NCI-H2171 treated with DMSO at 0.1 percent for 48 hours (cell line): ENCODE data around the gene HUS1B.
"Not testable (repeated sequence)": the region's sequence is repeated elsewhere in the genome, so short reads cannot be mapped to it uniquely, and the experiment has no call there.

Experiments
- DNase-seq: peaks from one replicate; lab custom pipeline; 2025; lab: John Stamatoyannopoulos, UW

Gene HUS1B

DNA sequence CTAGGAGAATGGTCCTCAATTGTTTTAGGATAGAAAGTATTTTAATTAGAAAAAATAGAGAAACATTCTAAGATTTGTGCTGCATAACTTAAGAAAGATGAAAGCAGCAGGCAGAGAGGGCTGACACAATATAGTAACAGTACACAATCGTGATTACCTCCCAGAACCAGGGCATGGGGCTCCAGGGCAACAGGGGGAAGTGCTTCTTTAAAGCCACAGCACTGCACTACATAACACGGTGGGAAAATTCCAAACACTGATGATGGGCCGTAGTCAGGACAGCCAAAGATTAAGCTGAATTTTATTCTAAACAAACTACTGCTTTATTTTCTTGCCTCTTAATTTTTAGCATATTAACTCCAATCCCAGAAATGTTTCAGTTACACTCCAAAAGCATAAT is 21.6 kb upstream of the HUS1B start:
- no peak for DNase-seq

DNA sequence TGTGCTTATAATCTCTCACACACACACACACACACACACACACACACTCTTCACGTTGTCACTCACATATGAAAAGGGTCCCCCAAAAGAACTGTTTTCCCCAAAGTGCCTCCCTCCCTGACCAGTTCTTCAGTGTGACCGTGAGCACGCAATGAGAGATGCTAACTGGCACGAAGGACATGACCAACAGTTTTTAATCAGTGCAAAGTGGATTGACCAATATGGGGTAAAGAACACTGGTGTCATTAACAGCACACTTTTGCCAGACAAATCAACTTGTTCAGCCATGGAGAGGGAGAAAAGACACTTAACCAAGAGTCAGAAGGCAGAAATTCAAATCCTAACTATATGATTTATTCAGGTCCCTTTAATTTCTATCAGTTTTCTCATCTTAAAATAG is 21.0 kb upstream of the HUS1B start:
- DNase-seq, result no peak

DNA sequence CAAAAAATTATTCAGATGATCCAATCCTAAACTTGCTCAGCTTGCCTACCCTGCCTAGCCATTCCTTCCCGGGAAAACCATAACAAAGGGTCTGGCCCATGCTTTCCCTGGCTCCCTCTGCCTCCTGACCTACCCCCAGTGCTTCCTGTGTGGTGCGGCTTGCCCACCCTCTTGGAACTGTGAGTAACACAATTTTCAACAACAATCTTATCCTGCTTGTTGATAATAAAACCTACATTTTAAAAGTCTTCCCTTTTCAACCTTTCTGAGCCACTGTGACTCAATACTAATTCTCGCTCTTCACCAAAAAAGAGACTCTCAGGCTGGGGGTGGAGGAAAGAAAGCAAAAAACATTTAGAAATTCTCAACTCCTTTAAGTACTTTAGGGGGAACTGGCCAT is 18.1 kb upstream of the HUS1B start:
- no peak for DNase-seq

DNA sequence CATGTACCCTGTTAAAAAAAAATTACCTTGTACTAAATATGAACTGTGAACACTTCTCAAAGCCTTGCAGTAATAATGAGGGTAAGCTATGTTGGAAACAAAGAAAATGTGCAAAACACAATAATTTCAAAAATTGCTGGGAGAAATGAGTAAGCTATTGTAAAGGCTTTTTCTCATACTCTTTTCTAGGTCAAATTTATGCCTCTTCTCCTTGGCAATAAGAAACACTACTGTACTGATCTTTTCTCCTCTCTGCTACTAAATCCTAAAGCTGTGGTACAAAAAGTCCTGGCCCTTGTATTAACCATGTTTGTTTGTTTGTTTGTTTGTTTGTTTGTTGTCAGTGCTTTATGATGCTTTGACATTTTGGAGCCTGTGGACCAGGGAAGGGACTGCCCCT is 17.5 kb upstream of the HUS1B start:
- no peak for DNase-seq

DNA sequence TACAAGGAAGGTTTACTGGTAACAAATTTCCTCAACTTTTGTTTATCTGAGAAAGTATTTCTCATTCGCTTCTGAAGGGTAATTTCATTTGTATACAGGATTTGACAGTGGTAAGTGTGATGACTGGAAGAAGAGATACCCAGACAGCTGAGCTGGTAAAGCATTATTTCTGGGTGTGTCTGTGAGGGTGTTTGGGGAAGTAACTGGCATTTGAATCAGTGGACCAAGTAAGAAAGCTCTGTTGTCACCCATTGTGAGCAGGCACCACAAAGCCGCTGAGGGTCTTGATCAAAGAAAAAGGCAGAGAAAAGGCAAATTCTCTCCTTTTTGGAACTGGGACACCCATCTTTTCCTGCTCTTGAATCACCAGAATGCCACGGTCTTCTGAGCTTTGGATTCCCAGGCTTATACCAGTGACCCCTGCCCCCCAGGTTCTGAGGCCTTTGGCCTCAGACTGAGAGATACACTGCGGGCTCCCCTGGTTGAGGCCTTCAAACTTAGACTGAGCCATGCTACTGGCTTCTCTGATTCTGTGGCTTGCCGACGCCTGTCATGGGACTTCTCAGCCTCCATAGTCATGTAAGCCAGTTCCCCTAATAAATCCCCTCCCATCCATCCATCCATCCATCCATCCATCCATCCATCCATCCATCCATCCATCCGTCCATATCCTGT is 10.5 kb upstream of the HUS1B start:
- no peak for DNase-seq

DNA sequence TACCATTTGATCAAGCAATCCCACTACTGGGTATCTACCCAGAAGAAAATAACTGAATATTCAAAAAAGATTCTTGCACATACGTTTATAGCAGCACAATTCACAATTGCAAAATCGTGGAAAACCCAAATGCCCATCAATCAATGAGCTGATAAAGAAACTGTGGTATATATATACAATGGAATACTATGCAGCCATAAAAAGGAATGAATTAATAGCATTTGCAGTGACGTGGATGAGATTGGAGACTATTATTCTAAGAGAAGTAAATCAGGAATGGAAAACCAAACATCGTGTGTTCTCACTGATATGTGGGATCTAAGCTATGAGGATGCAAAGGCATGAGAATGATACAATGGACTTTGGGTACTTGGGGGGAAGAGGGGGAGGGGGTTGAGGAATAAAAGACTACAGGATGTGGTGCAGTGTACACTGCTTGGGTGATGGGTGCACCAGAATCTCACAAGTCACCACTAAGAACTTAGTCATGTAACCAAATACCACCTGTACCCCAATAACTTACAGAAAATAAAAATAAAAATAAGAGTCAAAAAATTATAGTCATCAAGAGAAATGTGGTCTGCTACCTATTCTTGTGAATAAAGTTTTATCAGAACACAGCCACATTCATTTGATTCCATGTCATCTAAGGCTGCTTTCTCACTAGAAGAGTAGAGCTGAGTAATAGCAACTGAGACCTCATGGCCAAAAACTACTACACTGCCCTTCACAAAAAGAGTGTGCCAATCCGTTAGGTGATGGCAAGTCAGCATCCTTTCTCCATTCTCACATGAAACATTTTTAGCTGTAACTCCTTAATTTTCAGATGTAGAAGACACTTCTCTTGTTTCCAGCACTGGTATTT is 8.7 kb upstream of the HUS1B start:
- no peak for DNase-seq

DNA sequence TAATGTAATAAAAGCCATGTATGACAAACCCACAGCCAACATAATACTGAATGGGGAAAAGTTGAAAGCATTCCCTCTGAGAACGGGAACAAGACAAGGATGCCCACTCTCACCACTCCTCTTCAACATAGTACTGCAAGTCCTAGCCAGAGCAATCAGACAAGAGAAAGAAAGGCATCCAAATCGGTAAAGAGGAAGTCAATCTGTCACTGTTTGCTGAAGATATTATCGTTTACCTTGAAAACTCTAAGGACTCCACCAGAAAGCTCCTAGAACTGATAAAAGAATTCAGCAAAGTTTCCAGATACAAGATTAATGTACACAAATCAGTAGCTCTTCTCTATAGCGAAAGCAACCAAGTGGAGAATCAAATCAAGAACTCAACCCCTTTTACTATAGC is 6.9 kb upstream of the HUS1B start:
- not testable (repeated sequence) for DNase-seq

DNA sequence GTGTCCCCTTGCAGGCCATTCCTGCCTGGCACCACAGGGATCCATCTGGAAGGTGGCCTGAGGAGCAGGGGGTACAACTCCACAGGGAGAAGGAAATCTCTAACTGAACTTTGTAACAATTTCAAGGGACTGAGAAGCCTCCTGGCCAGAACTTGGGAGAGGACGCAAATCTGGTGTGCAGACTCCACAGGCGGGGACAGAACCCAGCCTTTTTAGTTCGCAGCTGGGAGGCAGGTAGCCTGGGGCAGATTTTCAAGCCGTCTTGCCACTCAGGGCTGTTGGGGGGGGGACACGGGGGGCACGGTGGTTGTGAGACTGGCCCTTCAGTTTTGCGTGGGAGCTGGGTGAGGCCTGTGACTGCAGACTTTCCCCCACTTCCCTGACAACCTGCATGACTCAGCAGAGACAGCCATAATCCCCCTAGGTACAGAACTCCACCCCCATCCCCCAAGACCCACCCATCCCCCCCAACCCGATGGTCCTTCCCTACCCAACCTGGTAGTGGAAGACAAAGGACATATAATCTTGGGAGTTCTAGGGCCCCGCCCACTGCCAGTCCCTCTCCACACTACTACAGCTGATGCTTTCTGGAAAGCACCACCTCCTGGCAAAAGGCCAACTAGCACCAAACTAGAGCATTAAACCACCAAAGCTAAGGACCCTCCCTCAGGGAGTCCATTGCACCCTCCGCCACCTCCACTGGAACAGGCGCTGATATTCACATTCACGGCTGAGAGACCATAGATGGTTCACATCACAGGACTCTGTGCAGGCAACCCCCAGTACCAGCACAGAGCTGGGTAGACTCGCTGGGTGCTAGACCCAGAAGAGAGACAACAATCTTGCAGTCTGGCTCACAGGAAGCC is 3.0 kb upstream of the HUS1B start:
- peak; percentile 24 for DNase-seq

DNA sequence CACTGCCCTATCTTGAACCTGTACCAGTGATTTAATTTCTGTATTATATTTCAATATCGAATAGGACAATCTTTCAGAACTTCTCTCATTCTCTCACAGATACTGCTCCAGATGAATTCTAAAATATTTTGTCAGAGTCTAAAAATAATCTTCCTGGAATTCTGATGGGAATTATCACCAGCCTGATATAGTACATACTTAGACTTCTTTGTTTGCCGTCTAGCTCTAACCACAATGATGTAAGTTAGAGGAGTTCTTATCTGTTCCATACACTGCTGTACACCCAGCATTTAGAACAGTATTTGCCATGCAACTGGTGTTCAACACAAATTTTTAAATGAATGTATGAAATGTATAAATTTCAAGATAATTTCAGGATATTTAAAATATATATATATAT is 1.3 kb upstream of the HUS1B start:
- no peak for DNase-seq

DNA sequence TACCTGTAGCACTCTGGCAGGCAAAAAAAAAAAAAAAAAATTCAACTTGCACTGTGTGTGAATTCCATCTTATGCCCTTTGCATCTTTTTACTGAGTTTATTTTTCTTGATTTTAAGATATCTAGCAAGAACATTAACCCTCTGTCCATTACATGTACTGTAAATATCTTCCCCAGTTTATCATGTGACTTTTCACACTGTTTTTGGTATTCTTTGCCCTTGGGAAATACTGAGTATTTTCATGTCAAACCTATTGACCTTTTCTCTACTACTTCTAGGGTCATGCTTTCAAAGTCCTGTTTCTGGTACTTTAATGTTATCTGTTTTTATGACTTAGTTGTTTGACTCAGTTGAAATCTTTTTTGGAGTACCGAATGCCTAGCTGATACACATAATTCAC is 843 bp upstream of the HUS1B start:
- DNase-seq, result no peak

DNA sequence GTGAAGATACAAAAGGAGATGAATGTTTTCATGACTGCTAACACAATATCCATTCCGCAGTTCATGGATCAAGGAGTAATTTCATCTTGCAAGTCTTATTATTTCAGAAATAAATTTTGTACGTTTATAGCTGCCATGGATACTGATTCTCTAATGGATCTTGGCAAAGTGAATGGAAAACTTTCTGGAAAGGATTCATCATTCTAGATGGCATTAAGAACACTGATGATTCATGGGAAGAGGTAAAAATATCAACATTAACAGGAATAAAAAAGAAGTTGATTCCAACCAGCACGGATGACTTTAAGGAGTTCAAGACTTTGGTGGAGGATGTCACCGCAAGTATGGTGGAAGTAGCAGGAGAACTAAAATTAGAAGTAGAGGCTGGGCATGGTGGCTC is 2.8 kb downstream of the HUS1B start:
- no peak for DNase-seq

DNA sequence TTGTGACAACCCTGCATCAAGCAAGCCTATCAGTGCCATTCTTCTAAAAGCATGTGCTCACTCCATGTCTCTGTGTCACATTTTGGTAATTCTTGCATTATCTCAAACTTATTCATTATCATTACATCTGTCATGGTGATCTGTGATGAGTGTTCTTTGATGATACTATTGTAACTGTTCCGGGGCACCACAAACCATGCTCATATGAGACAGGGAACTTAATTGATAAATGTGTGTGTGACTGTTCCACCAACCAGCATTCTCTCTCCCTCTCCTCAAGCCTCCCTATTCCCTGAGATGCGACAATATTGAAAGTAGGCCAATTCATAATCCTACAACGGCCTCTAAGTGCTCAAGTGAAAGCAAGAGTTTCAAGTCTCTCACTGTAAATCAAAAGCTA is 4.0 kb downstream of the HUS1B start:
- no peak for DNase-seq

DNA sequence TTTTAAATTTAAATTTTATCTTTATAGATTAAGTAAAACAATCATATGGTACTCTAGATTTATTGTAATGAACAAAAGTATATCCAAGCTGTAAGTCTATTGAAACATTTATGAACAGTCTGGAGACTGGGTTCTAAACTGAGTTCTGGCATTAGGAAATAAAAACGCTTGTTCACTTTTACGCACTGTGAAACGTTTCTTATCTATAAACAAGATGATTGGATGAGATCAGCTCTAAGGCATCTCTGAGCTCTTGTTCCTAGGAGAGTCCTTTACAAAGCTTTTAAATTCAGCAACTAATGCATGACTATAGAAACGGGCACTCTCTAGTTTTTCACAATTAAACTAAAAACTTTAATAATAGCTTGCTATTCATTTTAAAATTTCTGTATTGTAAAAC is 6.8 kb downstream of the HUS1B start:
- DNase-seq, result no peak

DNA sequence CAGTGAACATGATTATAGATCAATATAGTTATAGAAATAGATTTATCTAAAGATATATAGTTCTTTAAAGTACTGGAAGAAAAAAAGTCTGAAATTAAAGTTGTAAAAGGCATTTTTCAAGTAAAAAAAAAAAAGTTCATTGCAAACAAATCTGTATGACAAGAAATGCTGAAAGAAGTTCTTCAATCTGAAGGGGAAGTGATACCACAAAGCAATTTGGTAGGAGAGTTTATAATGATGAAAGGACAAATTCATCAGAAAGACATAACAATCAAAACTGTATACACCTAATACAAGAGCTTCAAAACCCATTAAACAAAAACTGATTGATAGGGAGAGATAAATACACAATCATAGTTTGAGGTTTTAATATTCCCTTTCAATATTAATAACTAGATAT is 14.1 kb downstream of the HUS1B start:
- DNase-seq, result no peak

DNA sequence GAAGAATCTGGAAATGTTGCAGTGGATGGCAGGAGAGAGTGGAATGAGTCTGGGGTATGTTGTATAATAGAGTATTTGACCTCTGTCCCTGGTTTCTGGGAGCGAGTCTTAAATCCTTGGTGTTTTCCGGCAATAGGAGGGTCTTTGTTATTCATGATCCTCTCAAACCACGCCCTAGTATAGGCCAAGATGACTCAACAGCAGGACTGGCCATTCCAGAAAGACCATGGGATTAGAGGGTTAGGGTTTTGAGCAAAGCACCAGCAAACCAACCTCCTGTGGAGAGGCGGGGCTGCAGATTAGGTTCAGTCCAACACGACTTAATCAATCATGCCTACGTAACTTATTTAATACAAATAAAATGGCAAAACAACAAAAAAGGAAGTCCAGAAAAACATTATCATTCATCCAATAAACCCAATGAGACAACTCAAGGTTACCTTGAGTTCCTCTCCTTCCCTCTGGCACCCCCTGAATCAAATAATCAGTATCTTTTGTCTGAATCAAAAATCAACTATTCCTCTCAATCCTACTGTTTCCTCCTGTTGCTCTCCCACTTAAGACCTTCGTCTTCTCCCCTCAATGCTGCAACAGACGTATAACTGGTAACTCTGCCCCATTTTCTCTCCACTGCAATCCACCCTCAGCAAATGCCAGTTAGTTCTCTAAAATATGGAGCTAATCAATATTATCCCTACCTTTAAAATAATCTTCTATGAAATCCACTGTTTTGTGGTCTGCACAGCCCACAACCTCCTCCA is 15.5 kb downstream of the HUS1B start:
- no peak for DNase-seq

DNA sequence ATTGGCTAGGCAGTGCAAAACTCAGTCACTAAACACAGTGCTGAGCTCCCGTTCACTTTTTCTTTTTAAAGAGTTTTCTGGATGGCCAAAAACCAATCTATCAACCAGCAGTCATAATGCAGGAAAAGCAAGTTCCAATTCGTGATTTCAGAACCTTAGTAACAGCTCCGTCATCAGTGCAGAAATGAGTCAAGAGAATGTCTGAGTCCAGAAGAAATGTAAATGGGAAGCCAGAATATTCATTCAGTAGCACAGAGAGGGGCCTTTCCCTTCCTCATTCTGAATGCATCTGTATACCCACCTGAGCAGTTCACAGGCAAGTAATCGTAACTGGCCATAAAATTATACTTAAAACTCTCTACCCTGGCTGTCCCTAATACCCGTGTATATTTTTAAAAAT is 20.4 kb downstream of the HUS1B start:
- no peak for DNase-seq

DNA sequence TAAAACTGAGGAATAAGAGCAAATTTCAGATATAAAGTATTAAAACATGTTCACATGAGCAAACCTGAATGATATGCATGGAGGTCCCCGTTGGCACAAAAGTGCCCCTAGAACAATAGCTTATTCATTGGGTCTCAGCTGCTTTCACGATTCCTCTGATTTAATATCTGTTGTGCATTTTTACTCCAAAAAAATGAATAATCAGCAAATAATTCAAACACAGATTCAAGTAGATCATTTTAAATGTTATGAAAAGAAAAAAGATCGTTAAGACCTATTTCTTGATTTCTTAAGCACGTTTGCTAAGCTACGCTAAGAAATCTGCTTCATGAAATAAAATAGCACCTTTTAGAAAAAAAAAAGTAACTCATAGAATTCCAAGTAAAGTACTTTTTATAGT is 21.7 kb downstream of the HUS1B start:
- no peak for DNase-seq

DNA sequence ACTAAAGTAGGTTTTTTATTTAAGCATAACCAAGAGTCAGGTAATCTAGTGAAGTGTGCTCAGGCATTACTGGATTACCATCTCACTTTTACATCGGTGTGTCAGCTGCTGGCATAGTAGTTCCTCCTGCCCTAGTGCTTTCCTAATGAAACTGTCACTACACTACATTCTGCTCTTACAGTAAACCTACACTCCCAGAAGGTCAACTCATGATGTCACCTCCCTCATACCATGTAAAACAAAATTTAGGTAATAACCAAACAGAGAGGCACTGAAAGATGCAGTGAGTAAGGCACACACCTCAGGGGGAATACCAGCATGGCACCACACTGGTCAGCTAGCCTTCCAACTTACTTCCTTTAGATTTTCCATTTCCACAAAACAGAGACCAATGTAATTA is 23.3 kb downstream of the HUS1B start:
- DNase-seq, result no peak

DNA sequence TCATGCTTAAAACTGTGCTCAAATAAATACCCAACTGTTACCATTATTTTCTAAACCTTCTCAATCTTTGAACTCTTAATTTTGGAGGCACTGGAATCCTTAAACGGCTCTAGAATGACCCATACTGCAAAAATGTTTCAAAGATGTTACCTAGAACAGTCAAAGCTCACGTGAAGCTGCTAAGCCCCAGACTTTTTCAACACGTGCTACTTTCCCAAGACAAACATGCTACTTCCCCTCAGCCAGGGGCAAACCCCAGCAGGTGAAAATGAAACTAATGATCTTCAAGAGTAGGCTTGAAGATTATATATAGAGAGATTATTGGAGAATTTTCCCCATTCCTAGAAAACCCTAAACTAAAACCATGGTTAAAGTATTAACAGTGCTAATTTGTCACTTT is 28.1 kb downstream of the HUS1B start:
- no peak for DNase-seq

DNA sequence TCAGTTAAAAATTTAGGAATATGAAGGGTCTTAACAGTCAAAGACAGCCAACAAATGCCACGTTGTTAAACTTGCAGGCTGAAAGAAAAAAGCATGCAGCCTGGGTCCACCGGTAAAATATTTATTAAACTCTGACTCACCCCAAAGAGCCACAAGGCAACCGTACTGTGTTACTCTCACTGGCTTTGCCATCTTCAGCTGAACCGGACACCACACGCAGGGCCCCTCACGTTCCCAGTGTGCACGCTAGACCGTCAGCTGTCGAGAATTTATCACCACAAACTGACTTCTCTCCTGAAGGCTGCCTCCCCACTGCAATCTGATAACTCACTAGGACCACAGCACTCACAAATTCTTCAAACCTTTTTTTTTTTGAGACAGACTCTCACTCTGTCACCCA is 30.7 kb downstream of the HUS1B start:
- no peak for DNase-seq

DNA sequence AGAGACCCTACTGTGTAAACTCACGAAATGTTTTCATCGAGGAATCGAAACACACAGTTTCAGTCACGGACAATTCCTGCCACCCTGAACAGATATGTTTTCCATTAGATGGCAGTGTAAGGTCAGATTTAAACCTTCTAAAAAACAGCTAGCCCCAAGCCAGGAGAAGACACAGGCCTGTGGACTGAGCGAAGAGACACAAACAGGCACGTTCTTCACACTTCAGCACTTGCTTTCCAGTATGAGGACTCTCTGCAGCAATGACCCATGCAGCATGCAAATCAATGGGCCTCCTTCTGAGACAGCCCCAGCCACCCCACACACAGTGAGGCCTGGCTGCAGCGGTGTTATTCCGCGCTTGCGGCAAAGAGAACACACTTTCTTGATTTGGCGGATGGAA is 31.9 kb downstream of the HUS1B start:
- no peak for DNase-seq

DNA sequence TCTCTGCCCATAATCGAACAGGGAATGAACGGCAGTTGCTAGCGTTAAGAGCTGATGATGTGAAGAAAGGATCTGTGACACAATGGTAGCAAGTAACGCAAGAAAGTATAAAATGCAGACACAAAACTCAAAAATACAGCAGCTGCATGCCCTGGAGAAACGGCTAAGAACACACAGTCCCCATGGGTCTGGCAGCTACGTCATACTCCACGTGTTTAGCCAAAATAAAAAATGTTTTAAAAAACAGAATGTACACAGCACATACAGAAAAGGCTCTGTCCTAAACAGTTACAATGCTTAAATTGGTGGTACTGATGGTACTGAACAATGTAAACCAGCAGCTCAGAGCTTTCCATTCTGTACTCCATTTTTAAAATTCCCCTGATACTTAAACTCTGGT is 34.4 kb downstream of the HUS1B start:
- no peak for DNase-seq
